H1 (cell line): ENCODE measurements around the gene PHF10. TPM values are rescaled to one million over a fixed set of nuclear protein-coding genes. Genes with fewer than 3 reads are reported as not detected.

Experiments used
- CTCF ChIA-PET: fragments of 300-600 bp; sonication (Branson Sonifier 250); formaldehyde crosslinking; loops from one replicate; lab custom pipeline; 2021; ENCODE audit not compliant: partially characterized antibody; lab: Charles Lee
- POLR2A ChIA-PET: fragments of 300-600 bp; sonication (Branson Sonifier 250); formaldehyde crosslinking; loops from one replicate; lab custom pipeline; 2021; ENCODE audit warnings: inconsistent platforms; ENCODE audit not compliant: partially characterized antibody; lab: Charles Lee
- DNase-seq, 2 experiments: peaks; one replicate each; pipeline versions ENCODE4 v3.0.0 to v3.0.0-alpha.2; 2010 to 2022; ENCODE audit warnings: low spot score in 2 of 2, low read depth in 1 of 2, mixed read lengths in 1 of 2
- FAIRE-seq: peaks from 2 replicates; lab custom pipeline; 2011; peaks lifted over from hg19 to GRCh38; lab: Jason Lieb, UNC
- H2AFZ ChIP-seq: 2 replicates; pipeline ENCODE4 v1.8.1; 2012; ENCODE audit warnings: low read length, inconsistent platforms
- H2AK5ac ChIP-seq: 2 replicates; pipeline ENCODE4 v1.6.1; 2013; ENCODE audit warnings: low read depth, low read length
- H2BK120ac ChIP-seq: replicated peaks from 2 replicates; pipeline ENCODE3; 2013; ENCODE audit warnings: low read depth, low read length, inconsistent platforms
- H2BK12ac ChIP-seq: 2 replicates; pipeline ENCODE4 v1.6.1; 2013; ENCODE audit warnings: low read depth, low read length
- H2BK15ac ChIP-seq: 2 replicates; pipeline ENCODE4 v1.6.1; 2013; ENCODE audit warnings: low read length
- H2BK20ac ChIP-seq: 2 replicates; pipeline ENCODE4 v1.6.1; 2013; ENCODE audit warnings: low read length
- H2BK5ac ChIP-seq: 2 replicates; pipeline ENCODE4 v1.6.1; 2013; ENCODE audit warnings: low read depth, low read length
- H3K14ac ChIP-seq: 2 replicates; pipeline ENCODE4 v1.6.1; 2013; ENCODE audit warnings: inconsistent platforms; ENCODE audit not compliant: insufficient read length
- H3K18ac ChIP-seq: 2 replicates; pipeline ENCODE4 v1.6.1; 2013; ENCODE audit warnings: low read length; ENCODE audit errors: extremely low read depth
- H3K23ac ChIP-seq: 2 replicates; pipeline ENCODE4 v1.6.1; 2013; ENCODE audit warnings: inconsistent platforms; ENCODE audit not compliant: insufficient read length
- H3K23me2 ChIP-seq: 2 replicates; pipeline ENCODE4 v1.6.1; 2013; ENCODE audit warnings: low read depth, low read length
- H3K27ac ChIP-seq: 2 replicates; pipeline ENCODE4 v1.6.1; 2011; ENCODE audit warnings: low read depth, low read length, inconsistent platforms
- H3K27me3 ChIP-seq, 4 experiments: replicated peaks in 1 of 4; 1 replicate in 1 of 4; 2 replicates in 3 of 4; pipeline versions ENCODE4 v1.6.1 to v1.8.1; 2011 to 2013; ENCODE audit warnings: low read length in 3 of 4, mild to moderate bottlenecking in 3 of 4, inconsistent platforms in 2 of 4, mixed read lengths in 2 of 4, moderate library complexity in 1 of 4; ENCODE audit not compliant: control insufficient read depth in 3 of 4, insufficient read depth in 3 of 4; ENCODE audit errors: extremely low read depth in 1 of 4
- H3K36me3 ChIP-seq, 4 experiments: 2 replicates each; pipeline versions ENCODE4 v1.6.1 to v1.8.1; 2011 to 2013; ENCODE audit warnings: mild to moderate bottlenecking in 4 of 4, low read length in 3 of 4, moderate library complexity in 2 of 4, control low read depth in 1 of 4, inconsistent platforms in 1 of 4; ENCODE audit not compliant: insufficient read depth in 4 of 4, control insufficient read depth in 2 of 4
- H3K4ac ChIP-seq: replicated peaks from 2 replicates; pipeline ENCODE3; 2013; ENCODE audit warnings: low read length, low read depth, mixed read lengths, inconsistent platforms; ENCODE audit not compliant: insufficient read length
- H3K4me1 ChIP-seq, 4 experiments: replicated peaks in 1 of 4; 1 replicate in 1 of 4; 2 replicates in 3 of 4; pipeline versions ENCODE4 v1.6.1 to v1.8.1; 2011 to 2013; ENCODE audit warnings: low read length in 3 of 4, inconsistent platforms in 2 of 4, mixed read lengths in 1 of 4; ENCODE audit not compliant: insufficient read depth in 4 of 4, control insufficient read depth in 3 of 4
- H3K4me2 ChIP-seq, 2 experiments: 2 replicates each; pipeline versions ENCODE4 v1.6.1 to v1.8.1; 2011 to 2013; ENCODE audit warnings: low read depth in 2 of 2, low read length in 2 of 2, control low read depth in 1 of 2, inconsistent platforms in 1 of 2, mild to moderate bottlenecking in 1 of 2; ENCODE audit not compliant: insufficient read depth in 1 of 2
- H3K4me3 ChIP-seq, 4 experiments: fragments of 200-600, 300-600 bp in 1 of 4; sonication (generic), shearing (Covaris generic), sonication (Bioruptor Twin) in 1 of 4; 2 replicates each; pipeline versions ENCODE4 v1.5.1 to v1.8.1; 2011 to 2016; ENCODE audit warnings: low read length in 4 of 4, low read depth in 3 of 4, control low read depth in 2 of 4, inconsistent platforms in 2 of 4, mild to moderate bottlenecking in 2 of 4, mixed read lengths in 1 of 4, moderate library complexity in 1 of 4; ENCODE audit not compliant: insufficient read depth in 2 of 4; ENCODE audit errors: extremely low read depth in 1 of 4
- H3K56ac ChIP-seq: replicated peaks from 2 replicates; pipeline ENCODE3; 2013; ENCODE audit warnings: low read depth, mild to moderate bottlenecking, mixed read lengths, low read length, inconsistent platforms; ENCODE audit not compliant: insufficient read length
- H3K79me1 ChIP-seq: 2 replicates; pipeline ENCODE4 v1.6.1; 2013; ENCODE audit warnings: low read depth, low read length, control low read depth
- H3K79me2 ChIP-seq, 2 experiments: 2 replicates each; pipeline versions ENCODE4 v1.6.1 to v1.8.1; 2012 to 2013; ENCODE audit warnings: low read length in 2 of 2, mild to moderate bottlenecking in 2 of 2, inconsistent platforms in 1 of 2; ENCODE audit not compliant: insufficient read depth in 2 of 2, control insufficient read depth in 1 of 2
- H3K9ac ChIP-seq, 4 experiments: replicated peaks in 1 of 4; 1 replicate in 1 of 4; 2 replicates in 3 of 4; pipeline versions ENCODE4 v1.6.1 to v1.8.1; 2011 to 2013; ENCODE audit warnings: low read depth in 3 of 4, low read length in 3 of 4, control low read depth in 2 of 4, mild to moderate bottlenecking in 2 of 4, moderate library complexity in 2 of 4, inconsistent platforms in 1 of 4; ENCODE audit errors: extremely low read depth in 1 of 4
- H3K9me3 ChIP-seq, 2 experiments: 2 replicates each; pipeline versions ENCODE4 v1.6.1 to v1.8.1; 2012 to 2013; ENCODE audit warnings: mild to moderate bottlenecking in 2 of 2, moderate library complexity in 2 of 2, control low read depth in 1 of 2, inconsistent platforms in 1 of 2, low read depth in 1 of 2, low read length in 1 of 2, mixed read lengths in 1 of 2; ENCODE audit not compliant: insufficient read depth in 2 of 2
- H4K20me1 ChIP-seq, 2 experiments: replicated peaks in 1 of 2; 2 replicates each; pipeline versions ENCODE3 to v1.8.1; 2011 to 2013; ENCODE audit warnings: inconsistent platforms in 2 of 2, low read length in 2 of 2, mild to moderate bottlenecking in 1 of 2; ENCODE audit not compliant: insufficient read depth in 2 of 2, control insufficient read depth in 1 of 2
- H4K5ac ChIP-seq: 2 replicates; pipeline ENCODE4 v1.6.1; 2013; ENCODE audit warnings: low read length, low read depth, mixed read lengths, inconsistent platforms; ENCODE audit not compliant: insufficient read length
- H4K8ac ChIP-seq: 2 replicates; pipeline ENCODE4 v1.8.0; 2013; ENCODE audit warnings: mild to moderate bottlenecking, moderate library complexity, low read length, inconsistent platforms; ENCODE audit not compliant: insufficient read depth; ENCODE audit errors: extremely low read depth
- H4K91ac ChIP-seq: replicated peaks from 2 replicates; pipeline ENCODE3; 2013; ENCODE audit warnings: low read length, mixed read lengths, inconsistent platforms; ENCODE audit not compliant: insufficient read length
- KDM5A ChIP-seq: fragments of 200-600 bp; IDR thresholded peaks from 2 replicates; pipeline ENCODE4 v1.7.1; 2012; ENCODE audit warnings: mild to moderate bottlenecking, low read length, inconsistent platforms, mixed read lengths
- RXRA ChIP-seq: IDR thresholded peaks from 2 replicates; pipeline ENCODE4 v1.6.1; 2011; ENCODE audit warnings: low read depth, mild to moderate bottlenecking, low read length, moderate library complexity; ENCODE audit not compliant: insufficient read depth
- polyA plus RNA-seq, 7 experiments: library from polyadenylated mRNA; depleted of rRNA in 3 of 7; stranded (reverse) in 5 of 7; unstranded in 2 of 7; fragments of >200 nt in 5 of 7; fragments of 200-250 nt in 2 of 7; gene quantifications; 1 replicate in 5 of 7; 2 replicates in 1 of 7; 4 replicates in 1 of 7; pipeline versions ENCODE4 v1.2.1 to v1.2.3, GENCODE V29; 2011 to 2013; ENCODE audit warnings: missing spikeins in 2 of 7, mixed read lengths in 2 of 7
- total RNA-seq: library from RNA; stranded (reverse); fragmentation: NEBNext Ultra II Directional; extraction: Animal tissue kit (Norgen Biotek cat#: 25700); gene quantifications from 2 replicates; pipeline ENCODE4 v1.2.1, GENCODE V29; 2021
- TF ChIP-seq, protein P1 (sequence below): IDR thresholded peaks from 2 replicates; pipeline ENCODE4 v1.6.1; 2011; ENCODE audit warnings: low read length, improper control_type of control experiment

PHF10 gene
- total and polyA plus RNA-seq, 2 of the 8 experiments (the other 6 are each of a cell fraction or from before 2014, with no cell fraction given) = 15.6 to 51.1 TPM

DNA sequence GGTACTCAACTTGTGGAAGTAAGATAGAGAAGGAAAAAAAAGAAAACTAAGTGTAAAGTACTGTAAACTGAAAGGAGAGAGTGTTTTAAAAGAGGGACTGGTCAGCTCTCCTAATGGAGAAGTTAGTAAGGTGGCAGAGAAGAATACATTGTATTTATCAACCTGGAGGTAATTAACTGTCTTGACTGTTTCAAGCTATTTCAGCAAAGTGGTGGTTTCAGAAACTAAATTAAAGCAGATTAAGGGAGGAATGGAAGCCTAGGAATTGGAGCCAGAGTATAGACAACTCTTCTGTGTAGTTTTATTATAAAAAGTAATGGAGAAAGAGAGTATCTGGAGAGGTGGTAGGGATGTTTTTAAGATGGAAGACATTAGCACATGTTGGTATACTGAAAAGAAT lies 2.7 kb upstream of the PHF10 start:
- no peak for DNase-seq
- H2AK5ac ChIP-seq = no peak overlapping the region
- H3K9me3 ChIP-seq = no peaks in the 10 kb centered on the region
- no peak overlapping the region for H4K5ac ChIP-seq
- no peak overlapping the region for H3K4me3 ChIP-seq
- no peak for FAIRE-seq
- no peaks in the 10 kb centered on the region for H3K36me3 ChIP-seq
- no peak overlapping the region for H3K4ac ChIP-seq
- H3K23ac ChIP-seq = no peak overlapping the region
- H2BK15ac ChIP-seq = no peak overlapping the region
- H3K79me2 ChIP-seq = peaks cover 0 to 13% of the 10 kb centered on the region in 2 experiments; a peak in 2 of 4 replicates
- peaks cover 0 to 8% of the 10 kb centered on the region in 2 experiments for H4K20me1 ChIP-seq
- H3K27ac ChIP-seq = no peak overlapping the region
- TF ChIP-seq, protein P1, sequence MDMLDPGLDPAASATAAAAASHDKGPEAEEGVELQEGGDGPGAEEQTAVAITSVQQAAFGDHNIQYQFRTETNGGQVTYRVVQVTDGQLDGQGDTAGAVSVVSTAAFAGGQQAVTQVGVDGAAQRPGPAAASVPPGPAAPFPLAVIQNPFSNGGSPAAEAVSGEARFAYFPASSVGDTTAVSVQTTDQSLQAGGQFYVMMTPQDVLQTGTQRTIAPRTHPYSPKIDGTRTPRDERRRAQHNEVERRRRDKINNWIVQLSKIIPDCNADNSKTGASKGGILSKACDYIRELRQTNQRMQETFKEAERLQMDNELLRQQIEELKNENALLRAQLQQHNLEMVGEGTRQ = no peak
- no peak for TF ChIP-seq RXRA
- TF ChIP-seq KDM5A = no peak
- H3K56ac ChIP-seq = no peak overlapping the region
- ChIA-PET CTCF (interaction anchor here (0.6 to 1.4 kb wide), 3 partner anchors 10 to 71 kb away, joined by 3 read pairs; no protein-coding TSS in a partner anchor), POLR2A (interaction anchor here (0.9 to 1.7 kb wide), 2 partner anchors 14 to 25 kb away, joined by 3 to 4 read pairs; partner anchors contain the start of genes C6orf120 and WDR27)
- no peak overlapping the region for H4K91ac ChIP-seq
- no peak overlapping the region for H2AFZ ChIP-seq
- peaks cover 0 to 2% (median under 1%) of the 10 kb centered on the region in 4 experiments; a peak in 1 of 7 replicates for H3K27me3 ChIP-seq
- H3K23me2 ChIP-seq = peaks cover 15% of the 10 kb centered on the region
- no peak overlapping the region for H2BK5ac ChIP-seq
- H3K9ac ChIP-seq = no peak overlapping the region
- H3K14ac ChIP-seq = no peak overlapping the region
- H2BK120ac ChIP-seq = no peak overlapping the region
- H3K18ac ChIP-seq = no peak overlapping the region
- H4K8ac ChIP-seq = no peak overlapping the region
- H2BK20ac ChIP-seq = no peak overlapping the region
- peaks cover 3% of the 10 kb centered on the region; the same call in 1 of the 2 replicates for H3K79me1 ChIP-seq
- peaks cover 0 to 9% (median 4%) of the 10 kb centered on the region in 4 experiments; a peak in 5 of 7 replicates for H3K4me1 ChIP-seq
- H3K4me2 ChIP-seq = no peak overlapping the region
- H2BK12ac ChIP-seq = no peak overlapping the region
